HG03175 (cell line): ENCODE results near the gene C14orf119.

Source experiments
- ATAC-seq: cut with Tn5 transposase; IDR thresholded peaks from one replicate; pipeline ENCODE4 v1.9.1; 2021; ENCODE audit warnings: mild to moderate bottlenecking, moderate library complexity; ENCODE audit not compliant: unreplicated experiment

C14orf119 gene

GRCh38 chr14:23146351-23146910 lies 51.1 kb downstream of the C14orf119 start:
- no peak for ATAC-seq

GRCh38 chr14:23146980-23147379 lies 51.7 kb downstream of the C14orf119 start:
- no peak for ATAC-seq

GRCh38 chr14:23147676-23148075 lies 52.4 kb downstream of the C14orf119 start:
- no peak for ATAC-seq

- no peak for ATAC-seq
Measured at GRCh38 chr14:23148591-23149249, 53.4 kb downstream of the C14orf119 start.

- no peak for ATAC-seq
Measured at GRCh38 chr14:23149745-23150144, 54.4 kb downstream of the C14orf119 start.
